A549 (cell line): Measurements from ENCODE around the gene MAP3K10. TPM values are rescaled to one million over a fixed set of nuclear protein-coding genes. Genes with fewer than 3 reads are reported as not detected.

ENCODE experiments used
- ATAC-seq, 2 experiments: fragments of 200-7000 bp in 1 of 2; fragments of >200 bp in 1 of 2; cut with Nextera tagmentation in 1 of 2; cut with Tn5 transposase in 1 of 2; 3 replicates each; pipeline versions ENCODE4 v1.8.0 to v1.9.1; 2018 to 2020; ENCODE audit warnings: mild to moderate bottlenecking in 1 of 2, moderate library complexity in 1 of 2
- CTCF ChIA-PET: fragments of 300-600 bp; sonication (Branson Sonifier 250); formaldehyde crosslinking; extraction: SDS; loops from one replicate; lab custom pipeline; 2021; ENCODE audit warnings: antibody characterized with exemption, inconsistent platforms; lab: Yijun Ruan, JAX
- POLR2A ChIA-PET: fragments of 350-600 bp; formaldehyde crosslinking; extraction: SDS; loops from one replicate; lab custom pipeline; 2021; ENCODE audit warnings: antibody characterized with exemption, inconsistent platforms; lab: Yijun Ruan, JAX
- DNase-seq, 2 experiments: peaks; one replicate each; pipeline versions ENCODE4 v3.0.0 to v3.0.0-alpha.2; 2011 to 2016; ENCODE audit warnings: low read depth in 1 of 2, low spot score in 1 of 2
- FAIRE-seq: peaks from 2 replicates; lab custom pipeline; 2011; peaks lifted over from hg19 to GRCh38; lab: Jason Lieb, UNC
- H3K27ac ChIP-seq, 2 experiments: fragments of >200 bp; sonication (Bioruptor Twin); formaldehyde crosslinking; 3 replicates each; pipeline ENCODE4 v1.5.1; 2016 to 2017
- H3K4me1 ChIP-seq: fragments of >200 bp; sonication (Bioruptor Twin); formaldehyde crosslinking; 3 replicates; pipeline ENCODE4 v1.6.1; 2016
- H3K4me2 ChIP-seq: fragments of >200 bp; sonication (Bioruptor Twin); formaldehyde crosslinking; 3 replicates; pipeline ENCODE4 v1.6.1; 2016
- H3K4me3 ChIP-seq: fragments of >200 bp; sonication (Bioruptor Twin); formaldehyde crosslinking; 3 replicates; pipeline ENCODE4 v1.5.1; 2016
- H3K9me3 ChIP-seq: fragments of >200 bp; sonication (Bioruptor Twin); formaldehyde crosslinking; 3 replicates; pipeline ENCODE4 v1.6.1; 2016
- BCL3 ChIP-seq: fragments of >200 bp; sonication (Bioruptor Twin); formaldehyde crosslinking; IDR thresholded peaks from 3 replicates; pipeline ENCODE4 v1.6.1; 2016
- CEBPB ChIP-seq, 2 experiments: fragments of >200 bp in 1 of 2; sonication (Bioruptor Twin) in 1 of 2; formaldehyde crosslinking in 1 of 2; IDR thresholded peaks; 2 replicates each; pipeline ENCODE4 v1.6.1; 2012 to 2016
- EHF ChIP-seq: fragments of 250-450 bp; sonication (Bioruptor Pico); IDR thresholded peaks from 2 replicates; pipeline ENCODE4 v1.5.0; 2020; ENCODE audit warnings: mild to moderate bottlenecking
- EHMT2 ChIP-seq: fragments of 200-600 bp; sonication (generic); IDR thresholded peaks from 2 replicates; pipeline ENCODE4 v1.6.1; 2016; ENCODE audit warnings: antibody characterized with exemption, low read depth, mild to moderate bottlenecking, moderate library complexity
- ELK1 ChIP-seq: fragments of 150-350 bp; IDR thresholded peaks from 2 replicates; pipeline ENCODE4 v1.6.1; 2014; ENCODE audit warnings: low read depth, mild to moderate bottlenecking, low read length
- HMGXB4 ChIP-seq: fragments of 250-450 bp; sonication (Bioruptor Pico); IDR thresholded peaks from 2 replicates; pipeline ENCODE4 v1.5.0; 2021; ENCODE audit warnings: mild to moderate bottlenecking, moderate library complexity, borderline replicate concordance
- HOXA7 ChIP-seq: fragments of 250-450 bp; sonication (Bioruptor Pico); IDR thresholded peaks from 2 replicates; pipeline ENCODE4 v1.5.0; 2020; ENCODE audit warnings: mild to moderate bottlenecking, moderate library complexity
- HOXB13 ChIP-seq: fragments of 250-450 bp; sonication (Bioruptor Pico); IDR thresholded peaks from 2 replicates; pipeline ENCODE4 v1.5.0; 2020; ENCODE audit warnings: low read depth, mild to moderate bottlenecking, moderate library complexity
- HOXB5 ChIP-seq: fragments of 250-450 bp; sonication (Bioruptor Pico); IDR thresholded peaks from 2 replicates; pipeline ENCODE4 v1.5.0; 2020; ENCODE audit warnings: mild to moderate bottlenecking, moderate library complexity
- JUN ChIP-seq, 2 experiments: fragments of >200 bp; sonication (Bioruptor Twin); formaldehyde crosslinking; IDR thresholded peaks; 2 replicates in 1 of 2; 3 replicates in 1 of 2; pipeline ENCODE4 v1.6.1; 2016 to 2017
- KDM5A ChIP-seq: fragments of 200-600 bp; sonication (generic); IDR thresholded peaks from 2 replicates; pipeline ENCODE4 v1.6.1; 2016; ENCODE audit warnings: antibody characterized with exemption, mild to moderate bottlenecking
- MAFK ChIP-seq: fragments of 450-650 bp; IDR thresholded peaks from 2 replicates; pipeline ENCODE4 v1.6.1; 2014; ENCODE audit not compliant: partially characterized antibody
- NPAS2 ChIP-seq: fragments of 250-450 bp; sonication (Bioruptor Pico); IDR thresholded peaks from 2 replicates; pipeline ENCODE4 v1.8.0; 2022; ENCODE audit warnings: mild to moderate bottlenecking, moderate library complexity, borderline replicate concordance
- PHF8 ChIP-seq: fragments of 200-600 bp; sonication (generic); IDR thresholded peaks from 2 replicates; pipeline ENCODE4 v1.6.1; 2016; ENCODE audit warnings: low read depth, mild to moderate bottlenecking, antibody characterized with exemption, moderate library complexity, borderline replicate concordance
- RAD21 ChIP-seq, 2 experiments: fragments of >200 bp in 1 of 2; sonication (Bioruptor Twin) in 1 of 2; formaldehyde crosslinking in 1 of 2; IDR thresholded peaks in 1 of 2; conservative IDR thresholded peaks in 1 of 2; 2 replicates in 1 of 2; 3 replicates in 1 of 2; pipeline ENCODE4 v1.6.1; 2012 to 2018; ENCODE audit warnings: inconsistent platforms in 1 of 2
- RFX5 ChIP-seq: fragments of 450-650 bp; IDR thresholded peaks from 2 replicates; pipeline ENCODE4 v1.7.1; 2014; ENCODE audit warnings: antibody characterized with exemption, mild to moderate bottlenecking, moderate library complexity
- RNF2 ChIP-seq: fragments of 200-600 bp; sonication (generic); IDR thresholded peaks from 2 replicates; pipeline ENCODE4 v1.6.1; 2016; ENCODE audit warnings: low read depth, mild to moderate bottlenecking, antibody characterized with exemption, moderate library complexity, borderline replicate concordance
- SREBF2 ChIP-seq: fragments of 450-650 bp; IDR thresholded peaks from 2 replicates; pipeline ENCODE4 v1.6.1; 2014; ENCODE audit warnings: mild to moderate bottlenecking, moderate library complexity
- WGBS: methylation state at CpG from one replicate; pipeline ENCODE4 v1.1.6; 2017; ENCODE audit errors: missing lambda C conversion rate; 5-methylcytosine and 5-hydroxymethylcytosine counted together
- polyA plus RNA-seq, 4 experiments: library from polyadenylated mRNA; depleted of rRNA in 3 of 4; stranded (reverse); fragments of >200 nt; fragmentation: RNase III in 1 of 4; extraction: RNeasy Plus Mini Kit Qiagen cat#74134 plus additional on column Dnase treatment in 1 of 4; gene quantifications; 2 replicates in 3 of 4; 3 replicates in 1 of 4; pipeline ENCODE4 v1.2.3, GENCODE V29; 2011 to 2017
- TF ChIP-seq, protein P1 (sequence below): fragments of >200 bp; sonication (Bioruptor Twin); formaldehyde crosslinking; IDR thresholded peaks from 3 replicates; pipeline ENCODE4 v1.5.1; 2016

MAP3K10 gene
- polyA plus RNA-seq, 2 of the 4 experiments (the other 2 are of a cell fraction), result 6.6 to 21.0 TPM

- ATAC-seq (peak; percentile 15 to 22; a peak in 3 of 6 replicates), DNase-seq (no peak), FAIRE-seq (no peak)
- H3K4me3 ChIP-seq, result no peak overlapping the region
- TF ChIP-seq RAD21 (conservative IDR thresholded peaks at IDR 0.05 in 1 of 2, IDR thresholded peaks at IDR 0.05 in 1 of 2) (no peak), HOXA7 (CRISPR knock-in tag) (no peak), MAFK (no peak), EHF (CRISPR knock-in tag) (no peak), PHF8 (no peak), RNF2 (no peak), HOXB13 (CRISPR knock-in tag) (no peak), KDM5A (no peak), RFX5 (no peak), ELK1 (no peak), HOXB5 (CRISPR knock-in tag) (no peak), BCL3 (no peak), CEBPB (IDR thresholded peaks at IDR 0.05) (no peak), EHMT2 (no peak), JUN (IDR thresholded peaks at IDR 0.05) (no peak), HMGXB4 (CRISPR knock-in tag) (no peak), NPAS2 (CRISPR knock-in tag) (no peak), SREBF2 (no peak)
- TF ChIP-seq, protein P1, sequence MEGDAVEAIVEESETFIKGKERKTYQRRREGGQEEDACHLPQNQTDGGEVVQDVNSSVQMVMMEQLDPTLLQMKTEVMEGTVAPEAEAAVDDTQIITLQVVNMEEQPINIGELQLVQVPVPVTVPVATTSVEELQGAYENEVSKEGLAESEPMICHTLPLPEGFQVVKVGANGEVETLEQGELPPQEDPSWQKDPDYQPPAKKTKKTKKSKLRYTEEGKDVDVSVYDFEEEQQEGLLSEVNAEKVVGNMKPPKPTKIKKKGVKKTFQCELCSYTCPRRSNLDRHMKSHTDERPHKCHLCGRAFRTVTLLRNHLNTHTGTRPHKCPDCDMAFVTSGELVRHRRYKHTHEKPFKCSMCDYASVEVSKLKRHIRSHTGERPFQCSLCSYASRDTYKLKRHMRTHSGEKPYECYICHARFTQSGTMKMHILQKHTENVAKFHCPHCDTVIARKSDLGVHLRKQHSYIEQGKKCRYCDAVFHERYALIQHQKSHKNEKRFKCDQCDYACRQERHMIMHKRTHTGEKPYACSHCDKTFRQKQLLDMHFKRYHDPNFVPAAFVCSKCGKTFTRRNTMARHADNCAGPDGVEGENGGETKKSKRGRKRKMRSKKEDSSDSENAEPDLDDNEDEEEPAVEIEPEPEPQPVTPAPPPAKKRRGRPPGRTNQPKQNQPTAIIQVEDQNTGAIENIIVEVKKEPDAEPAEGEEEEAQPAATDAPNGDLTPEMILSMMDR, result no peak
- CTCF ChIA-PET, result interaction anchor here (0.6 to 2.4 kb wide), 6 partner anchors 10 to 106 kb away, joined by 3 to 11 read pairs (median 4); no protein-coding TSS in a partner anchor
- H3K4me1 ChIP-seq, result no peaks in the 10 kb centered on the region
- POLR2A ChIA-PET, result no interaction called here
- H3K9me3 ChIP-seq, result no peaks in the 10 kb centered on the region
- whole genome bisulfite sequencing, result 93% methylated on average over 9 of the region's 9 CpGs
- no peak overlapping the region for H3K4me2 ChIP-seq
- H3K27ac ChIP-seq, result no peak overlapping the region
These were observed 54.4 kb downstream of the MAP3K10 start for GRCh38 chr19:40245506-40246128.
